Gastroesophageal sphincter (tissue), 3 donors: ENCODE measurements around the gene ARFGEF3.

Experiments
- POLR2A ChIP-seq, 2 donors: fragments of 450-650 bp; IDR thresholded peaks; one replicate each; pipeline ENCODE4 v1.6.1; 2017; ENCODE audit warnings: antibody characterized with exemption in 2 of 2, mild to moderate bottlenecking in 2 of 2, moderate library complexity in 1 of 2
- POLR2AphosphoS5 ChIP-seq: sonication (generic); formaldehyde crosslinking; IDR thresholded peaks from one replicate; pipeline ENCODE4 v1.6.1; 2017; ENCODE audit warnings: antibody characterized with exemption
- TF ChIP-seq, protein P1 (sequence below), 4 experiments: fragments of 200-600 bp in 2 of 4; fragments of 450-650 bp in 2 of 4; sonication (generic) in 1 of 4; IDR thresholded peaks; one replicate each; pipeline ENCODE4 v1.5.1; 2017 to 2019; ENCODE audit warnings: antibody characterized with exemption in 4 of 4, mild to moderate bottlenecking in 2 of 4, moderate library complexity in 2 of 4

DNA sequence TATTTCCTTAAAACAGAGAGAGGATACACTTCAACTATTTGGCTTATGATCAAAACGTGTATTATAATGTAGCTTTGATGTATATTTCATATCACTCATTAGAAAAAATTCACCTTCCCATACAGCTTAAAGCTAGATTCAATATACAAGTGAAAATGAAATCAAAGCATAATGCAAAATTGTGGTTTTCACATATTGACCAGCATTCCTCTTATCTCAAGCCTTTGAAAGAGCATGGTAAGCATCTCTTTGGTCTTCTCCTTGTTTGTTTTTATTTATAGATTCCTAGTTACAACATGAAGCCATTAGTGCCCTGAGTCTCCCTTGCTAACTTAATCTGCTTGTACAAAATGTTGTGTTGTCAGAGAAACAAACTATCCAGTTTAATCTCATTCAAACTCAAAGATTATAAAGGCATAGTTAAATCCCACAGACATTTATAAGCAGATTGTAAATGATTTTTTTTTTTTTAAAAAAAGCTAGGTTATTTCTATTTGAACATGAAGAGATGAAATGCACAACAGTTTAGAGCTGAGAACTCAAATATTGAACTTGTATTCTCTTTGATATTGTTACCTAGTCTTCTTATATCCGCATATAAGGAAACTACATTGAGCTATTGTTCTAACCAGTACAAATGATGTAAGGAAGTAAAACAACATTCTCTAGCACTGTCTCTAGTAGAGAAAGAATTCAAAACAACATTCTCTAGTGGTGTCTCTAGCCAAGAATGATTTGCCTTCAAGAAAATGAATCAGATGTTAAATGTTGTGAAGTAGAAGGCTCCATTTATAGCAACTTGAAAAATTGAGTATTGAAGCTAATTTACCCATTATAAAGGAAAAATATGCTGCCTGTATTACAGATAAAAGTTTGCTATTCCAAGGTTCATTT is 184.8 kb downstream of the ARFGEF3 start:
- no peak for TF ChIP-seq POLR2AphosphoS5
- TF ChIP-seq, protein P1, sequence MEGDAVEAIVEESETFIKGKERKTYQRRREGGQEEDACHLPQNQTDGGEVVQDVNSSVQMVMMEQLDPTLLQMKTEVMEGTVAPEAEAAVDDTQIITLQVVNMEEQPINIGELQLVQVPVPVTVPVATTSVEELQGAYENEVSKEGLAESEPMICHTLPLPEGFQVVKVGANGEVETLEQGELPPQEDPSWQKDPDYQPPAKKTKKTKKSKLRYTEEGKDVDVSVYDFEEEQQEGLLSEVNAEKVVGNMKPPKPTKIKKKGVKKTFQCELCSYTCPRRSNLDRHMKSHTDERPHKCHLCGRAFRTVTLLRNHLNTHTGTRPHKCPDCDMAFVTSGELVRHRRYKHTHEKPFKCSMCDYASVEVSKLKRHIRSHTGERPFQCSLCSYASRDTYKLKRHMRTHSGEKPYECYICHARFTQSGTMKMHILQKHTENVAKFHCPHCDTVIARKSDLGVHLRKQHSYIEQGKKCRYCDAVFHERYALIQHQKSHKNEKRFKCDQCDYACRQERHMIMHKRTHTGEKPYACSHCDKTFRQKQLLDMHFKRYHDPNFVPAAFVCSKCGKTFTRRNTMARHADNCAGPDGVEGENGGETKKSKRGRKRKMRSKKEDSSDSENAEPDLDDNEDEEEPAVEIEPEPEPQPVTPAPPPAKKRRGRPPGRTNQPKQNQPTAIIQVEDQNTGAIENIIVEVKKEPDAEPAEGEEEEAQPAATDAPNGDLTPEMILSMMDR (IDR thresholded peaks at IDR 0.05) = no peak
- no peak for TF ChIP-seq POLR2A (IDR thresholded peaks at IDR 0.05)
